PC-9 (cell line): ENCODE results near the gene PPP1CC. TPM values are rescaled to one million over a fixed set of nuclear protein-coding genes. Genes with fewer than 3 reads are reported as not detected.

ENCODE experiments used
- BruUV-seq: library from RNA; stranded (reverse); fragments of 400-500 nt; replicated peaks from 2 replicates; lab custom pipeline; 2021; lab: Mats Ljungman, UMichigan
- CTCF ChIA-PET: fragments of 300-600 bp; sonication (Branson Sonifier 250); formaldehyde crosslinking; loops from one replicate; lab custom pipeline; 2022; ENCODE audit warnings: antibody characterized with exemption; lab: Charles Lee
- POLR2A ChIA-PET: fragments of 300-600 bp; sonication (Branson Sonifier 250); formaldehyde crosslinking; loops from one replicate; lab custom pipeline; 2022; ENCODE audit warnings: antibody characterized with exemption; ENCODE audit not compliant: unreplicated experiment; lab: Charles Lee
- DNase-seq, 2 experiments: peaks; one replicate each; pipeline versions ENCODE4 v3.0.0 to v3.0.0-alpha.2; 2015 to 2022; ENCODE audit warnings: mixed read lengths in 1 of 2
- H2AFZ ChIP-seq: fragments of 200-600 bp; sonication (generic); 2 replicates; pipeline ENCODE4 v1.8.1; 2017; ENCODE audit warnings: antibody characterized with exemption
- H3F3A ChIP-seq: fragments of 200-600 bp; sonication (generic); 2 replicates; pipeline ENCODE4 v1.8.1; 2017; ENCODE audit warnings: antibody characterized with exemption, mild to moderate bottlenecking, low read depth; ENCODE audit not compliant: insufficient read depth
- H3K27ac ChIP-seq: fragments of 200-600 bp; sonication (generic); 2 replicates; pipeline ENCODE4 v1.6.1; 2016; ENCODE audit warnings: mixed run types
- H3K27me3 ChIP-seq: fragments of 200-600 bp; sonication (generic); 2 replicates; pipeline ENCODE4 v1.6.1; 2016; ENCODE audit warnings: low read depth, mixed run types; ENCODE audit not compliant: insufficient read depth
- H3K36me3 ChIP-seq: fragments of 200-600 bp; sonication (generic); 2 replicates; pipeline ENCODE4 v1.6.1; 2016; ENCODE audit warnings: low read depth, mixed run types
- H3K4me1 ChIP-seq: fragments of 200-600 bp; sonication (generic); replicated peaks from 2 replicates; pipeline ENCODE4 v1.6.1; 2016; ENCODE audit warnings: mixed run types; ENCODE audit not compliant: insufficient read depth
- H3K4me2 ChIP-seq: fragments of 200-600 bp; sonication (generic); 2 replicates; pipeline ENCODE4 v1.6.1; 2017; ENCODE audit warnings: mixed run types
- H3K4me3 ChIP-seq: fragments of 200-600 bp; sonication (generic); 2 replicates; pipeline ENCODE4 v1.6.1; 2016; ENCODE audit warnings: mixed run types
- H3K79me2 ChIP-seq: fragments of 200-600 bp; sonication (generic); 2 replicates; pipeline ENCODE4 v1.6.1; 2017; ENCODE audit warnings: low read depth, mixed run types
- H3K9me2 ChIP-seq: fragments of 200-600 bp; sonication (generic); 2 replicates; pipeline ENCODE4 v1.8.1; 2017; ENCODE audit warnings: mild to moderate bottlenecking; ENCODE audit not compliant: insufficient read depth
- H3K9me3 ChIP-seq: fragments of 200-600 bp; sonication (generic); 2 replicates; pipeline ENCODE4 v1.8.1; 2016; ENCODE audit warnings: low read depth; ENCODE audit not compliant: insufficient read depth
- H4K20me1 ChIP-seq: fragments of 200-600 bp; sonication (generic); 2 replicates; pipeline ENCODE4 v1.8.1; 2017; ENCODE audit not compliant: insufficient read depth
- EZH2 ChIP-seq: fragments of 200-600 bp; sonication (generic); IDR thresholded peaks from 2 replicates; pipeline ENCODE4 v1.8.0; 2017; ENCODE audit warnings: antibody characterized with exemption, low read depth
- intact Hi-C: fragments of 100-400 bp; cut with micrococcal nuclease; formaldehyde crosslinking; loops from one replicate; pipeline ENCODE4 v1.10.0; 2022; ENCODE audit not compliant: unreplicated experiment
- total RNA-seq: library from RNA; stranded (reverse); gene quantifications from 2 replicates; pipeline ENCODE4 v1.2.3, GENCODE V29; 2021
- TF ChIP-seq, protein P1 (sequence below): fragments of 200-600 bp; sonication (generic); conservative IDR thresholded peaks from 2 replicates; pipeline ENCODE4 v1.6.1; 2017; ENCODE audit warnings: mixed run types, antibody characterized with exemption, mild to moderate bottlenecking, moderate library complexity

The PPP1CC gene
- total RNA-seq, 1 experiment from 2014 or later: 170 TPM

DNA sequence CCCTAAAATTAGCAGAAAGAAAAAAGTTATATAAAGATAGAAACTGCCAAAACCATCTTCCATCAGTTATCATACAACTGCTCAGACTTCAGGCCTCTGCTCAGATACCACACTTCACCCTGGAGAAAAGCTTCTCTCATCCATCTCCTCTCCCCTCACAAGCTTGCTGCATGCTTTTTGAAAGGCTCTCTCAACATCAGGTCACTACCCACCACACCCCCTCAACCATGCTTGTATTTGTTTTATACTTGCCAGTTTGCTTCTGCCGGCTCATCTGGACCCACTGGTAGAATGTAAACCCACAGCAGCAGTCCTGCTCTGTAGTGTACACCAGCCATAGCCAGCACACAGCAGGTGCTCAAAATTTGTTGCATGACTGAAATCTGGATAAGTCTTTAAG lies 8.8 kb downstream of the PPP1CC start:
- ChIA-PET POLR2A (no interaction called here), CTCF (no interaction called here)
- Histone ChIP-seq H3K9me3 (no peaks in the 10 kb centered on the region), H3K9me2 (no peaks in the 10 kb centered on the region), H2AFZ (no peak overlapping the region), H3K4me1 (0 out of 2 replicates have a peak, but pooled peaks cover 7% of the 10 kb centered on the region), H3K36me3 (peaks cover 40% of the 10 kb centered on the region), H3K79me2 (peaks cover 100% of the 10 kb centered on the region), H3F3A (peaks cover 4% of the 10 kb centered on the region; the same call in 1 of the 2 replicates), H3K4me2 (no peak overlapping the region), H3K27me3 (no peaks in the 10 kb centered on the region), H4K20me1 (peaks cover 91% of the 10 kb centered on the region), H3K4me3 (no peak overlapping the region), H3K27ac (no peak overlapping the region)
- intact Hi-C loops: no loop called here
- TF ChIP-seq, protein P1, sequence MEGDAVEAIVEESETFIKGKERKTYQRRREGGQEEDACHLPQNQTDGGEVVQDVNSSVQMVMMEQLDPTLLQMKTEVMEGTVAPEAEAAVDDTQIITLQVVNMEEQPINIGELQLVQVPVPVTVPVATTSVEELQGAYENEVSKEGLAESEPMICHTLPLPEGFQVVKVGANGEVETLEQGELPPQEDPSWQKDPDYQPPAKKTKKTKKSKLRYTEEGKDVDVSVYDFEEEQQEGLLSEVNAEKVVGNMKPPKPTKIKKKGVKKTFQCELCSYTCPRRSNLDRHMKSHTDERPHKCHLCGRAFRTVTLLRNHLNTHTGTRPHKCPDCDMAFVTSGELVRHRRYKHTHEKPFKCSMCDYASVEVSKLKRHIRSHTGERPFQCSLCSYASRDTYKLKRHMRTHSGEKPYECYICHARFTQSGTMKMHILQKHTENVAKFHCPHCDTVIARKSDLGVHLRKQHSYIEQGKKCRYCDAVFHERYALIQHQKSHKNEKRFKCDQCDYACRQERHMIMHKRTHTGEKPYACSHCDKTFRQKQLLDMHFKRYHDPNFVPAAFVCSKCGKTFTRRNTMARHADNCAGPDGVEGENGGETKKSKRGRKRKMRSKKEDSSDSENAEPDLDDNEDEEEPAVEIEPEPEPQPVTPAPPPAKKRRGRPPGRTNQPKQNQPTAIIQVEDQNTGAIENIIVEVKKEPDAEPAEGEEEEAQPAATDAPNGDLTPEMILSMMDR: no peak
- BruUV-seq: no TSS peak
- DNase-seq: no peak

- TF ChIP-seq, protein P1: no peak
- TF ChIP-seq EZH2: no peak
- CTCF ChIA-PET: interaction anchor here (0.6 kb wide), 1 partner anchor 8 kb away, joined by 6 read pairs; no protein-coding TSS in a partner anchor
Observed at GRCh38 chr12:110733089-110733715, 9.5 kb downstream of the PPP1CC start.

DNA sequence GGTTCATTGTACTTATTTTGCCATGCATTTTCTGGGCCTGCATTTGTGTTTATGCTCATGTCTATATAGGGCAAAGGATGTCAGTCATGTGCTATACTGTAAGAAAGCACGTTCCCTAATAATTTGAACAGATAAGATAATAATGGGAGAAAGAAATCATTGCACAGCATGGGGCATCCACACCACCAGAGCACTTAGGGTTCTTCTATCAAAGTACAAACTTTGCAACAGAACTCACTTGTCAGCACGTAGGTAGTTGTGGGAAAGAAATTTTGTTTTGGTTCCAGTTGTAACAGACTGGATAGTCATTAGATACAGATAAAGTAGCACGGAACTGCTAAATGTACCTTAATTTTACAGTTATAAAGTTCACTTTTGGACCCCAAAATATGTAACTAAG lies 10.1 kb downstream of the PPP1CC start:
- peaks cover 46% of the 10 kb centered on the region for H3K36me3 ChIP-seq
- BruUV-seq: no TSS peak
- H3K4me2 ChIP-seq: no peak overlapping the region
- no peak overlapping the region for H2AFZ ChIP-seq
- H3K9me3 ChIP-seq: no peaks in the 10 kb centered on the region
- CTCF ChIA-PET: interaction anchor here (0.6 kb wide), 1 partner anchor 9 kb away, joined by 6 read pairs; no protein-coding TSS in a partner anchor
- H3K27ac ChIP-seq: no peak overlapping the region
- TF ChIP-seq EZH2: no peak
- TF ChIP-seq, protein P1: no peak
- H3K9me2 ChIP-seq: no peaks in the 10 kb centered on the region
- peaks cover 4% of the 10 kb centered on the region; the same call in 1 of the 2 replicates for H3F3A ChIP-seq
- H3K79me2 ChIP-seq: peaks cover 96% of the 10 kb centered on the region
- intact Hi-C loops: no loop called here
- H3K27me3 ChIP-seq: no peaks in the 10 kb centered on the region
- no peak for DNase-seq
- H4K20me1 ChIP-seq: peaks cover 86% of the 10 kb centered on the region
- POLR2A ChIA-PET: interaction anchor here (0.5 kb wide), 1 partner anchor 8 kb away, joined by 6 read pairs; no protein-coding TSS in a partner anchor
- no peaks in the 10 kb centered on the region for H3K4me1 ChIP-seq
- no peak overlapping the region for H3K4me3 ChIP-seq

More at GRCh38 chr12:110733089-110733715, 9.5 kb downstream of the PPP1CC start:
- peaks cover 46% of the 10 kb centered on the region for H3K36me3 ChIP-seq
- BruUV-seq: no TSS peak
- H3F3A ChIP-seq: peaks cover 4% of the 10 kb centered on the region; the same call in 1 of the 2 replicates
- POLR2A ChIA-PET: interaction anchor here (0.5 kb wide), 1 partner anchor 8 kb away, joined by 6 read pairs; no protein-coding TSS in a partner anchor
- H3K9me3 ChIP-seq: no peaks in the 10 kb centered on the region
- DNase-seq: no peak
- no peak overlapping the region for H2AFZ ChIP-seq
- no peak overlapping the region for H3K4me3 ChIP-seq
- peaks cover 88% of the 10 kb centered on the region for H4K20me1 ChIP-seq
- H3K27ac ChIP-seq: no peak overlapping the region
- H3K4me2 ChIP-seq: no peak overlapping the region
- H3K9me2 ChIP-seq: no peaks in the 10 kb centered on the region
- 0 out of 2 replicates have a peak, but pooled peaks cover 2% of the 10 kb centered on the region for H3K4me1 ChIP-seq
- no peaks in the 10 kb centered on the region for H3K27me3 ChIP-seq
- intact Hi-C loops: no loop called here
- H3K79me2 ChIP-seq: peaks cover 100% of the 10 kb centered on the region
